H9 (cell line): ENCODE measurements around the gene LRRN1. TPM values are rescaled to one million over a fixed set of nuclear protein-coding genes. Genes with fewer than 3 reads are reported as not detected.
A peak's percentile ranks its signal among the peaks of the same experiment; 100 is the strongest.

ENCODE experiments used
- DNase-seq: peaks from one replicate; pipeline ENCODE4 v3.0.0-alpha.2; 2017
- H2AFZ ChIP-seq: one replicate; pipeline ENCODE4 v1.6.1; 2013; ENCODE audit warnings: mild to moderate bottlenecking, low read length, control low read depth, moderate library complexity
- H2AK5ac ChIP-seq: 2 replicates; pipeline ENCODE4 v1.6.1; 2013; ENCODE audit warnings: low read length, control low read depth, mixed read lengths; ENCODE audit not compliant: insufficient read length
- H2BK120ac ChIP-seq: one replicate; pipeline ENCODE4 v1.6.1; 2013; ENCODE audit warnings: low read depth, mild to moderate bottlenecking, low read length, control low read depth, inconsistent platforms; ENCODE audit not compliant: poor library complexity, severe bottlenecking
- H2BK12ac ChIP-seq: 2 replicates; pipeline ENCODE4 v1.6.1; 2013; ENCODE audit warnings: low read length, control low read depth, mixed read lengths, low read depth; ENCODE audit not compliant: insufficient read length
- H2BK15ac ChIP-seq: 2 replicates; pipeline ENCODE4 v1.6.1; 2013; ENCODE audit warnings: low read depth, low read length, control low read depth
- H2BK20ac ChIP-seq: one replicate; pipeline ENCODE4 v1.6.1; 2013; ENCODE audit warnings: low read depth, mild to moderate bottlenecking, low read length, control low read depth, inconsistent platforms; ENCODE audit not compliant: poor library complexity, severe bottlenecking
- H2BK5ac ChIP-seq: 2 replicates; pipeline ENCODE4 v1.6.1; 2013; ENCODE audit warnings: low read length, control low read depth, mixed read lengths; ENCODE audit not compliant: insufficient read length
- H3K14ac ChIP-seq: 2 replicates; pipeline ENCODE4 v1.6.1; 2013; ENCODE audit warnings: low read length, control low read depth; ENCODE audit not compliant: insufficient read depth
- H3K18ac ChIP-seq: 2 replicates; pipeline ENCODE4 v1.6.1; 2013; ENCODE audit warnings: low read depth, mild to moderate bottlenecking, mixed read lengths, low read length, control low read depth; ENCODE audit not compliant: insufficient read length
- H3K23ac ChIP-seq: 2 replicates; pipeline ENCODE4 v1.6.1; 2013; ENCODE audit warnings: low read length, control low read depth, mixed read lengths, low read depth; ENCODE audit not compliant: insufficient read length
- H3K23me2 ChIP-seq: 2 replicates; pipeline ENCODE4 v1.6.1; 2013; ENCODE audit warnings: low read depth, mild to moderate bottlenecking, mixed read lengths, low read length, control low read depth; ENCODE audit not compliant: insufficient read length, poor library complexity, severe bottlenecking
- H3K27ac ChIP-seq: 2 replicates; pipeline ENCODE4 v1.5.1; 2013; ENCODE audit warnings: low read length, control low read depth, mixed read lengths, low read depth; ENCODE audit not compliant: insufficient read length
- H3K27me3 ChIP-seq: 2 replicates; pipeline ENCODE4 v1.6.1; 2013; ENCODE audit warnings: low read length, control low read depth, inconsistent platforms; ENCODE audit not compliant: insufficient read depth
- H3K4ac ChIP-seq: 2 replicates; pipeline ENCODE4 v1.6.1; 2013; ENCODE audit warnings: low read depth, mild to moderate bottlenecking, control low read depth, inconsistent platforms, low read length, moderate library complexity
- H3K4me1 ChIP-seq: 2 replicates; pipeline ENCODE4 v1.6.1; 2013; ENCODE audit warnings: low read length, control low read depth, inconsistent platforms; ENCODE audit not compliant: insufficient read depth
- H3K4me2 ChIP-seq: 2 replicates; pipeline ENCODE4 v1.6.1; 2013; ENCODE audit warnings: low read length, control low read depth, mixed read lengths; ENCODE audit not compliant: insufficient read length, insufficient read depth
- H3K56ac ChIP-seq: 2 replicates; pipeline ENCODE4 v1.6.1; 2013; ENCODE audit warnings: low read depth, mild to moderate bottlenecking, mixed read lengths, low read length, control low read depth; ENCODE audit not compliant: insufficient read length
- H3K79me1 ChIP-seq: 2 replicates; pipeline ENCODE4 v1.6.1; 2013; ENCODE audit warnings: low read depth, mild to moderate bottlenecking, moderate library complexity, low read length, control low read depth, inconsistent platforms; ENCODE audit not compliant: insufficient read depth, poor library complexity, severe bottlenecking
- H3K79me2 ChIP-seq: 2 replicates; pipeline ENCODE4 v1.6.1; 2013; ENCODE audit warnings: low read length, control low read depth, inconsistent platforms; ENCODE audit not compliant: insufficient read depth
- H3K9ac ChIP-seq: 2 replicates; pipeline ENCODE4 v1.6.1; 2013; ENCODE audit warnings: low read length, control low read depth, mixed read lengths; ENCODE audit not compliant: insufficient read length; ENCODE audit errors: extremely low read depth
- H3K9me3 ChIP-seq: one replicate; pipeline ENCODE4 v1.6.1; 2013; ENCODE audit warnings: low read depth, low read length, inconsistent platforms; ENCODE audit not compliant: control insufficient read depth
- H3T11ph ChIP-seq: one replicate; pipeline ENCODE4 v1.6.1; 2013; ENCODE audit warnings: mild to moderate bottlenecking, low read length, control low read depth, inconsistent platforms
- H4K20me1 ChIP-seq: one replicate; pipeline ENCODE4 v1.6.1; 2013; ENCODE audit not compliant: control insufficient read depth, insufficient read length, insufficient read depth
- H4K5ac ChIP-seq: 2 replicates; pipeline ENCODE4 v1.6.1; 2013; ENCODE audit warnings: low read depth, mild to moderate bottlenecking, mixed read lengths, low read length, control low read depth; ENCODE audit not compliant: insufficient read length
- H4K8ac ChIP-seq: replicated peaks from 2 replicates; pipeline ENCODE4 v1.6.1; 2013; ENCODE audit warnings: low read length, control low read depth, mixed read lengths, low read depth; ENCODE audit not compliant: insufficient read length
- H4K91ac ChIP-seq: 2 replicates; pipeline ENCODE4 v1.6.1; 2013; ENCODE audit warnings: low read depth, mild to moderate bottlenecking, moderate library complexity, mixed read lengths, low read length, control low read depth; ENCODE audit not compliant: insufficient read length
- H3K27ac Mint-ChIP-seq, 3 experiments: 2 replicates in 2 of 3; 3 replicates in 1 of 3; pipeline ENCODE4 v1.8.0; 2020 to 2021; ENCODE audit warnings: mixed read lengths in 3 of 3, mild to moderate bottlenecking in 1 of 3, moderate library complexity in 1 of 3
- H3K27me3 Mint-ChIP-seq: 2 replicates; pipeline ENCODE4 v1.8.0; 2021; ENCODE audit warnings: low read depth, mild to moderate bottlenecking, moderate library complexity, mixed read lengths
- H3K36me3 Mint-ChIP-seq, 3 experiments: 2 replicates in 2 of 3; 3 replicates in 1 of 3; pipeline ENCODE4 v1.8.0; 2020 to 2021; ENCODE audit warnings: low read depth in 3 of 3, mixed read lengths in 3 of 3; ENCODE audit not compliant: insufficient read depth in 1 of 3
- H3K4me1 Mint-ChIP-seq, 2 experiments: 2 replicates each; pipeline ENCODE4 v1.8.0; 2020; ENCODE audit warnings: mixed read lengths in 2 of 2
- H3K4me3 Mint-ChIP-seq, 2 experiments: 2 replicates in 1 of 2; 3 replicates in 1 of 2; pipeline ENCODE4 v1.8.0; 2020 to 2021; ENCODE audit warnings: mild to moderate bottlenecking in 2 of 2, mixed read lengths in 2 of 2, moderate library complexity in 1 of 2
- H3K9me3 Mint-ChIP-seq, 2 experiments: 2 replicates in 1 of 2; 3 replicates in 1 of 2; pipeline ENCODE4 v1.8.0; 2020; ENCODE audit warnings: mild to moderate bottlenecking in 2 of 2, mixed read lengths in 2 of 2, moderate library complexity in 1 of 2
- WGBS: extraction: QIAGEN DNeasy Blood & Tissue Kit; methylation state at CpG from one replicate; pipeline ENCODE4 v1.1.7; 2013; ENCODE audit warnings: missing lambda C conversion rate, low lambda C conversion rate, mixed read lengths; ENCODE audit not compliant: insufficient read length; ENCODE audit errors: extremely low coverage; 5-methylcytosine and 5-hydroxymethylcytosine counted together
- total RNA-seq: library from RNA; stranded (reverse); gene quantifications from 2 replicates; pipeline ENCODE4 v1.2.1, GENCODE V29; 2021
- TF ChIP-seq, protein P1 (sequence below): fragments of 200-600 bp; sonication (generic); conservative IDR thresholded peaks from 3 replicates; pipeline ENCODE4 v1.8.0; 2021; ENCODE audit warnings: antibody characterized with exemption, mild to moderate bottlenecking

The LRRN1 gene
- total RNA-seq, 1 experiment from 2014 or later, result 269 TPM

DNA sequence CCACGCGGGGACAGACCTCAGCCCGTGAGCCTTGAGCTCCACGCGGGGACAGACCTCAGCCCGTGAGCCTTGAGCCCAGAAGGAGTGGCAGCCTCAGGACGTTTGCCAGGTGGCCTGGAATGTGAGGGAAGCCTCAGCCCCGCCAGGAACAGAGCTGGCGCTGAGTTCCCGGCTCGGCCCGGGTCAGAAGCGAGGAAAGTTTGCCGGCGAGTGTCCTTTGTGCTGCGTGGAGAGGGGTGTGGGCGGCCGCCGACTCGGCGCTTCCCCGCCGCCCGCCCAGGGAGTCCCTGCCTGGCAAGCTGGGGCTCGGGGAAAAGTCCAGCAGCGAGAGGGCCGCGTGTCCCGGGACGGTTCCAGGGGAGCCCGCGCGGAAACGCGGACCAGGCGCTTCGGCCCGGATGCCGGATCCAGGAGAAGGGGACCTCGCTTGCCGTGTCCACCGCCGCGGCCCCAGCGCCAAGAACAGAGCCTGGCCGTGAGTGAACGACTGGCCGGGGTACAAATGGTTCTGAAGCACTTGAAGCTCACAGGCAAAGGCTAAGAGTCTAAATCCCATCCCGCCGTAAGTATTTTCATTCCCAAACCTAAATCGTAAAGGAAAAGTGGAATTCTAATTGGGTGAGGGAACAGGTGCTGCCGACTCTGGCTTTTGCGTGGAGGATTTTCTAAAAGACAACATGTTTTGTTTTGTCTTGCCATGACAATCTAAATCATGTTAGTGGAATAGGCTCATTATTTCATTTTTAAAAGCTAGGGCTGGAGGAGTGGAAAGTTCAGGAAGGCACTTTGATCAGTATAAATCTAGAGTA lies 1.7 kb downstream of the LRRN1 start:
- Histone ChIP-seq H3K4ac (no peak overlapping the region), H3K79me1 (peaks cover 4% of the 10 kb centered on the region), H2AFZ (no peak overlapping the region), H2BK5ac (no peak overlapping the region), H2BK15ac (no peak overlapping the region), H3K4me2 (peak overlapping the region; percentile 84), H3K14ac (peak overlapping the region; percentile 73; the same call in 1 of the 2 replicates), H3K23me2 (peaks cover 19% of the 10 kb centered on the region), H2BK20ac (no peak overlapping the region), H2AK5ac (no peak overlapping the region), H2BK120ac (no peak overlapping the region), H3K4me1 (peaks cover 4% of the 10 kb centered on the region; the same call in 1 of the 2 replicates), H3K23ac (no peak overlapping the region), H4K8ac (no peak overlapping the region), H3K79me2 (peaks cover 30% of the 10 kb centered on the region; the same call in 1 of the 2 replicates), H4K5ac (no peak overlapping the region), H3K9ac (peak overlapping the region; percentile 92), H3K27ac (peak overlapping the region; percentile 66), H3T11ph (no peak overlapping the region), H3K56ac (no peak overlapping the region), H3K27me3 (no peaks in the 10 kb centered on the region), H3K9me3 (no peaks in the 10 kb centered on the region), H4K91ac (no peak overlapping the region), H4K20me1 (no peaks in the 10 kb centered on the region), H3K18ac (peak overlapping the region; percentile 50), H2BK12ac (no peak overlapping the region)
- TF ChIP-seq, protein P1, sequence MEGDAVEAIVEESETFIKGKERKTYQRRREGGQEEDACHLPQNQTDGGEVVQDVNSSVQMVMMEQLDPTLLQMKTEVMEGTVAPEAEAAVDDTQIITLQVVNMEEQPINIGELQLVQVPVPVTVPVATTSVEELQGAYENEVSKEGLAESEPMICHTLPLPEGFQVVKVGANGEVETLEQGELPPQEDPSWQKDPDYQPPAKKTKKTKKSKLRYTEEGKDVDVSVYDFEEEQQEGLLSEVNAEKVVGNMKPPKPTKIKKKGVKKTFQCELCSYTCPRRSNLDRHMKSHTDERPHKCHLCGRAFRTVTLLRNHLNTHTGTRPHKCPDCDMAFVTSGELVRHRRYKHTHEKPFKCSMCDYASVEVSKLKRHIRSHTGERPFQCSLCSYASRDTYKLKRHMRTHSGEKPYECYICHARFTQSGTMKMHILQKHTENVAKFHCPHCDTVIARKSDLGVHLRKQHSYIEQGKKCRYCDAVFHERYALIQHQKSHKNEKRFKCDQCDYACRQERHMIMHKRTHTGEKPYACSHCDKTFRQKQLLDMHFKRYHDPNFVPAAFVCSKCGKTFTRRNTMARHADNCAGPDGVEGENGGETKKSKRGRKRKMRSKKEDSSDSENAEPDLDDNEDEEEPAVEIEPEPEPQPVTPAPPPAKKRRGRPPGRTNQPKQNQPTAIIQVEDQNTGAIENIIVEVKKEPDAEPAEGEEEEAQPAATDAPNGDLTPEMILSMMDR, result no peak
- DNase-seq, result peak; percentile 40
- peaks cover 31 to 48% (median 34%) of the 10 kb centered on the region in 3 experiments for H3K36me3 Mint-ChIP-seq
- peaks cover 50 to 53% of the 10 kb centered on the region in 2 experiments for H3K4me1 Mint-ChIP-seq
- peak overlapping the region; percentile 81 to 97 for H3K4me3 Mint-ChIP-seq
- peak overlapping the region; percentile 76 to 99 (median 99) for H3K27ac Mint-ChIP-seq
- H3K9me3 Mint-ChIP-seq, result no peaks in the 10 kb centered on the region; a peak in 2 of 5 replicates
- peaks cover 19% of the 10 kb centered on the region for H3K27me3 Mint-ChIP-seq
- no CpG with 5 or more reads among the region's 53 CpGs for WGBS
